Fibroblast of mammary gland (primary cell): ENCODE measurements around the gene JAZF1.

ENCODE experiments used
- DNase-seq: peaks from one replicate; pipeline ENCODE4 v3.0.0-alpha.2; 2010; ENCODE audit warnings: low read depth
- H3K4me3 ChIP-seq: 2 replicates; pipeline ENCODE4 v1.5.1; 2011; ENCODE audit warnings: low read depth, mild to moderate bottlenecking, low read length, moderate library complexity; ENCODE audit not compliant: control insufficient read depth
- CTCF ChIP-seq: conservative IDR thresholded peaks from 2 replicates; pipeline ENCODE4 v1.5.1; 2011; ENCODE audit warnings: low read depth, low read length, inconsistent platforms; ENCODE audit not compliant: control insufficient read depth, insufficient read depth

JAZF1 gene

GRCh38 chr7:27784399-27785053 lies 396.1 kb downstream of the JAZF1 start:
- peak; percentile 57 for TF ChIP-seq CTCF
- no peak overlapping the region for H3K4me3 ChIP-seq
- DNase-seq = peak; percentile 78

GRCh38 chr7:27782849-27783248 lies 397.7 kb downstream of the JAZF1 start:
- DNase-seq = peak; percentile 33
- no peak overlapping the region for H3K4me3 ChIP-seq
- TF ChIP-seq CTCF = no peak

GRCh38 chr7:27781188-27781587 lies 399.4 kb downstream of the JAZF1 start:
- H3K4me3 ChIP-seq = no peak overlapping the region
- no peak for TF ChIP-seq CTCF
- no peak for DNase-seq
